Caco-2 (cell line): ENCODE data around the gene NABP1. TPM values are rescaled to one million over a fixed set of nuclear protein-coding genes. Genes with fewer than 3 reads are reported as not detected.

ENCODE experiments used
- BruUV-seq: library from RNA; stranded (reverse); fragments of 400-500 nt; replicated peaks from 2 replicates; lab custom pipeline; 2021; lab: Mats Ljungman, UMichigan
- CTCF ChIA-PET: fragments of 300-600 bp; sonication (Branson Sonifier 250); formaldehyde crosslinking; loops from one replicate; lab custom pipeline; 2022; ENCODE audit warnings: antibody characterized with exemption; lab: Charles Lee
- POLR2A ChIA-PET: fragments of 300-600 bp; sonication (Branson Sonifier 250); formaldehyde crosslinking; loops from one replicate; lab custom pipeline; 2022; ENCODE audit warnings: antibody characterized with exemption; lab: Charles Lee
- DNase-seq, 2 experiments: peaks; one replicate each; pipeline versions ENCODE4 v3.0.0 to v3.0.0-alpha.2; 2020 to 2022
- H3K27me3 ChIP-seq: replicated peaks from 2 replicates; pipeline ENCODE4 v1.6.0; 2011; ENCODE audit warnings: low read length; ENCODE audit not compliant: control insufficient read depth, insufficient read depth
- H3K36me3 ChIP-seq: 2 replicates; pipeline ENCODE4 v1.5.1; 2011; ENCODE audit warnings: low read length; ENCODE audit not compliant: control insufficient read depth, insufficient read depth
- H3K4me1 ChIP-seq: fragments of 250-450 bp; sonication (Bioruptor Pico); 2 replicates; pipeline ENCODE4 v1.5.1; 2020; ENCODE audit warnings: mild to moderate bottlenecking
- H3K4me3 ChIP-seq: 2 replicates; pipeline ENCODE4 v1.5.1; 2011; ENCODE audit warnings: low read depth, mild to moderate bottlenecking, control low read depth, low read length
- H3K9me3 ChIP-seq: fragments of 250-450 bp; sonication (Bioruptor Pico); 2 replicates; pipeline ENCODE4 v1.5.1; 2020; ENCODE audit warnings: mild to moderate bottlenecking, moderate library complexity
- H3K27ac Mint-ChIP-seq: one replicate; pipeline ENCODE4 v1.8.0; 2022; ENCODE audit warnings: mixed read lengths; ENCODE audit not compliant: unreplicated experiment
- H3K27me3 Mint-ChIP-seq: one replicate; pipeline ENCODE4 v1.8.0; 2022; ENCODE audit warnings: mixed read lengths; ENCODE audit not compliant: insufficient read depth, unreplicated experiment
- H3K36me3 Mint-ChIP-seq: one replicate; pipeline ENCODE4 v1.8.0; 2022; ENCODE audit warnings: mild to moderate bottlenecking, mixed read lengths; ENCODE audit not compliant: insufficient read depth, unreplicated experiment
- H3K4me1 Mint-ChIP-seq: one replicate; pipeline ENCODE4 v1.8.0; 2022; ENCODE audit warnings: low read depth, mixed read lengths; ENCODE audit not compliant: unreplicated experiment
- H3K4me3 Mint-ChIP-seq: one replicate; pipeline ENCODE4 v1.8.0; 2022; ENCODE audit warnings: mild to moderate bottlenecking, moderate library complexity, mixed read lengths; ENCODE audit not compliant: unreplicated experiment
- H3K9me3 Mint-ChIP-seq: one replicate; pipeline ENCODE4 v1.8.0; 2022; ENCODE audit warnings: mixed read lengths; ENCODE audit not compliant: unreplicated experiment
- CTCF ChIP-seq, 2 experiments: fragments of 200-600 bp in 1 of 2; IDR thresholded peaks; 1 replicate in 1 of 2; 2 replicates in 1 of 2; pipeline versions ENCODE4 v1.5.1 to v1.8.0; 2011 to 2022; ENCODE audit warnings: antibody characterized with exemption in 1 of 2, control low read depth in 1 of 2, inconsistent platforms in 1 of 2, low read depth in 1 of 2, low read length in 1 of 2, mild to moderate bottlenecking in 1 of 2, moderate library complexity in 1 of 2; ENCODE audit not compliant: insufficient read depth in 1 of 2, severe bottlenecking in 1 of 2, unreplicated experiment in 1 of 2
- intact Hi-C: fragments of 100-400 bp; cut with micrococcal nuclease; formaldehyde crosslinking; loops from one replicate; pipeline ENCODE4 v1.10.0; 2022; ENCODE audit not compliant: unreplicated experiment
- total RNA-seq: library from RNA; stranded (reverse); gene quantifications from 2 replicates; pipeline ENCODE4 v1.2.3, GENCODE V29; 2022

NABP1 gene
- total RNA-seq, 1 experiment from 2014 or later = 89.8 TPM

GRCh38 chr2:191714925-191715324 is 37.0 kb downstream of the NABP1 start:
- POLR2A ChIA-PET = no interaction called here
- Histone ChIP-seq H3K4me3 (no peak overlapping the region), H3K9me3 (no peaks in the 10 kb centered on the region), H3K4me1 (no peaks in the 10 kb centered on the region), H3K27me3 (no peaks in the 10 kb centered on the region), H3K36me3 (no peaks in the 10 kb centered on the region)
- no peak overlapping the region for H3K27ac Mint-ChIP-seq
- no peak overlapping the region for H3K4me3 Mint-ChIP-seq
- no peaks in the 10 kb centered on the region for H3K4me1 Mint-ChIP-seq
- H3K9me3 Mint-ChIP-seq = no peaks in the 10 kb centered on the region
- DNase-seq = no peak
- intact Hi-C loops = loop anchor here (2.0 kb wide), 1 partner anchor 44 kb away; no protein-coding TSS in a partner anchor
- H3K36me3 Mint-ChIP-seq = no peaks in the 10 kb centered on the region
- no peaks in the 10 kb centered on the region for H3K27me3 Mint-ChIP-seq
- no TSS peak for BruUV-seq
- TF ChIP-seq CTCF (IDR thresholded peaks at IDR 0.05; ENCODE audit: insufficient read depth in 1 of 2, low read depth in 1 of 2, low read length in 1 of 2, severe bottlenecking in 1 of 2, unreplicated experiment in 1 of 2) = no peak
- CTCF ChIA-PET = no interaction called here

- Mint-ChIP-seq H3K4me1 (no peaks in the 10 kb centered on the region), H3K9me3 (no peaks in the 10 kb centered on the region), H3K36me3 (no peaks in the 10 kb centered on the region), H3K27me3 (no peaks in the 10 kb centered on the region), H3K27ac (no peak overlapping the region), H3K4me3 (no peak overlapping the region)
- intact Hi-C loops = loop anchor here (2.0 kb wide), 1 partner anchor 43 kb away; no protein-coding TSS in a partner anchor
- Histone ChIP-seq H3K27me3 (no peaks in the 10 kb centered on the region), H3K9me3 (no peaks in the 10 kb centered on the region), H3K36me3 (no peaks in the 10 kb centered on the region), H3K4me1 (no peaks in the 10 kb centered on the region), H3K4me3 (no peak overlapping the region)
- no peak for DNase-seq
- no TSS peak for BruUV-seq
- no peak for TF ChIP-seq CTCF (IDR thresholded peaks at IDR 0.05; ENCODE audit: insufficient read depth in 1 of 2, low read depth in 1 of 2, low read length in 1 of 2, severe bottlenecking in 1 of 2, unreplicated experiment in 1 of 2)
- ChIA-PET POLR2A (no interaction called here), CTCF (no interaction called here)
These were observed 37.5 kb downstream of the NABP1 start for GRCh38 chr2:191715471-191715870.

DNA sequence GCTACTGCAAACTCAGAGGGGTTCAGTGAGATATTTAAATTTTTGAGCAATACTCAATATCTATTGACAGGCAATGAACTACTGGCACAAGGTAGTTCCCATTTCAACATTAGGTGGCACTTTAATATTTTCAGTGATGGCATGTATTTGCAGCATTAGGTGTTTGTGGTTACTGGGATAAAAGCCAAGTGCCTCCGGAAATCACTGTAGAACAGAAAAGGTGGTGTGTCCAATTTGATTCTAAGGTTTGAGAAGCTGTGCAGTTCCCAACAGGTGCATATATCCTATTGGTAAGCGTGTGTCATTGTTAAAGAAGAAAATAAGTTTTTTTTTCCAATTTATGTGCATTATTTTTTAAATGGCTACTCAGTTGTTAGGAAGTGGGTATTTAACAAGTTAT is 41.3 kb downstream of the NABP1 start:
- Mint-ChIP-seq H3K36me3 (no peaks in the 10 kb centered on the region), H3K27me3 (no peaks in the 10 kb centered on the region), H3K4me1 (no peaks in the 10 kb centered on the region), H3K27ac (no peak overlapping the region), H3K4me3 (no peak overlapping the region), H3K9me3 (no peaks in the 10 kb centered on the region)
- H3K9me3 ChIP-seq = no peaks in the 10 kb centered on the region
- intact Hi-C loops = no loop called here
- H3K27me3 ChIP-seq = no peaks in the 10 kb centered on the region
- no TSS peak for BruUV-seq
- POLR2A ChIA-PET = no interaction called here
- CTCF ChIA-PET = no interaction called here
- H3K4me1 ChIP-seq = no peaks in the 10 kb centered on the region
- H3K36me3 ChIP-seq = no peaks in the 10 kb centered on the region
- TF ChIP-seq CTCF (IDR thresholded peaks at IDR 0.05; ENCODE audit: insufficient read depth in 1 of 2, low read depth in 1 of 2, low read length in 1 of 2, severe bottlenecking in 1 of 2, unreplicated experiment in 1 of 2) = no peak
- H3K4me3 ChIP-seq = no peak overlapping the region
- DNase-seq = no peak
